Measurements from ENCODE around the gene FNBP1. TPM values are rescaled to one million over a fixed set of nuclear protein-coding genes. Genes with fewer than 3 reads are reported as not detected.

FNBP1 gene
- total RNA-seq, 8 experiments from 2014 or later: 18.1 to 85.3 (median 29.3) TPM

DNA sequence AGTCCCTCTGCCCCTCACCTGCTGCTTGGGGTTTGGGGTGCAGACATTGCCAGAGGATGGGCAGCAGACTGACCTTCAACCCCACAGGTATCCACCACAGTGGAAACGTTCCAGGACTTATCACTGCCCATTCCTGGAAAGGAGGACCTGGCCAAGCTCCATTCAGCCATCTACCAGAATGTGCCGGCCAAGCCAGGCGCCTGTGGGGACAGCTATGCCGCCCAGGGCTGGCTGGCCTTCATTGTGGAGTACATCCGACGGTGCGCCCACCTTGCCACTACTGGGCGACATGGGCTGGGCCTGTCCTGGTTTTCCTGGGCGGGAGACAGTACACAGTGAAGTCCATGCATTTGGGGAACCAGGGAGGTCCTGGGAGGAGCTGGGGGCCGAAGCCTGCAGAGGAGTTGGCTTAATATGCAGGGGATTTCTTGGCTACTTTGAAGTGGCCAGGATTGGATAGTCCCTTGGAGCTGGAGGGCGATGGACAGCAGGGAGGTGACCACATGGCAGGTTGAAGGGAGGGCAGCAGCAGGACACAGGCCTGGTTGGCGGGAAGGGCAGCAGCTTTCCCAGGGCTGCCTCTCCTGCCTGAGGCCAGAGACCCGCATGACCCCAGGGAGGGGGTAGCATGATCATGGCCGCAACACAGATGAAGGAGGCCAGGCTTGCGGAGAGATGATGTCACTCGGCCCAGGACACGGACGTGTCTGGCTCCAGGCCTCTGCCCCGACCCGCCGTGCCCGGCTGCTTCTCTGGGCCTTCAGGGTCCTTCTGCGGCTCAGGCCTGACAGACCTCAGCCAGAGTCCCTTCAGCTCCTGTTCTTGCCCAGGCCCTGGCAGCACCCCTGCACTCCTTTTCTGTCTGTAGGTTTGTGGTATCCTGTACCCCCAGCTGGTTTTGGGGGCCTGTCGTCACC, 173.1 kb downstream of the FNBP1 start:
- Histone ChIP-seq H3K27ac (no peak overlapping the region), H3K4me3 (no peak overlapping the region), H3K4me1 (replicated peaks in 1 of 2) (peaks cover 0 to 7% of the 10 kb centered on the region in 2 donors)
- WGBS, 10 experiments: 0 to 100% (median 93%) methylated on average over 1 to 8 of the region's 24 CpGs; no CpG with 5 or more reads in 3 of the 10 experiments
- in situ Hi-C loops (cut with MboI; ENCODE audit: low pct_unique_long_range_greater_than_20kb in 2 of 9, low sequenced_read_pairs in 9 of 9, unreplicated experiment in 9 of 9): no loop called here
- ATAC-seq (replicated peaks in 6 of 8): peak in 2 of 8 experiments; percentile 3 to 7

GRCh38 chr9:129868872-129869486, 174.0 kb downstream of the FNBP1 start:
- Histone ChIP-seq H3K27ac (no peak overlapping the region), H3K4me3 (no peak overlapping the region), H3K4me1 (replicated peaks in 1 of 2) (peaks cover 0 to 7% of the 10 kb centered on the region in 2 donors)
- peak in 4 of 8 experiments; percentile 9 to 24 (median 12) for ATAC-seq (replicated peaks in 6 of 8)
- in situ Hi-C loops (cut with MboI; ENCODE audit: low pct_unique_long_range_greater_than_20kb in 2 of 9, low sequenced_read_pairs in 9 of 9, unreplicated experiment in 9 of 9): no loop called here
- 71 to 100% (median 90%) methylated on average over 1 to 6 of the region's 28 CpGs; no CpG with 5 or more reads in 7 of the 10 experiments for WGBS, 10 experiments

DNA sequence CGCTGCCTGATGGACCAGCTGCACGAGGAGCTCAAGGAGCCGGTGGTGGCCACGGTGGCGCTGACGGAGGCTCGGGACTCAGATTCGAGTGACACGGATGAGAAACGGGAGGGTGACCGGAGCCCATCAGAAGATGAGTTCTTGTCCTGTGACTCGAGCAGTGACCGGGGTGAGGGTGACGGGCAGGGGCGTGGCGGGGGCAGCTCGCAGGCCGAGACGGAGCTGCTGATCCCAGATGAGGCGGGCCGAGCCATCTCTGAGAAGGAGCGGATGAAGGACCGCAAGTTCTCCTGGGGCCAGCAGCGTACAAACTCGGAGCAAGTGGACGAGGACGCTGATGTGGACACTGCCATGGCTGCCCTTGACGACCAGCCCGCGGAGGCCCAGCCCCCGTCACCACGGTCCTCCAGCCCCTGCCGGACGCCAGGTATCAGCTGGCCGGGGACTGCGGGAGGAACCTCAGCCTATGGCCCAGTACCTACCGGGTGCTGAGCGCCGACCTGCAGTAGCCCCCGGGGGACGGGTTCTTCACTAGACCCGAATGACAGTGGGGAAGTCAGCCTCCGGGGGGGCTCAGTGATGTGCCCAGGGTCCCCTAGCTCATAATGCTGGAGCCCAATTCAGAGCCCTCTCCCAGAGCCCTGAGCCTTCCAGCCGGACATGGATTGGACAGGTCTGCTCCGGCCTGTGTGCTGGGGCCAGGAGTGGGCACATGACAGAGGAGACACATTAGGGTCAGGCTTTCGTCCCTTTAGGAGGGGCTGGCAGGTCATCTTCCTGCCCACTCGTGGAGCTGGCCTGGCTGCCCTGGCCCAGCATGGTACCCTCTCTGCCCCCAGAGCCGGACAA, 174.7 kb downstream of the FNBP1 start:
- Histone ChIP-seq H3K27ac (no peak overlapping the region), H3K4me1 (replicated peaks in 1 of 2) (peaks cover 0 to 8% of the 10 kb centered on the region in 2 donors), H3K4me3 (no peak overlapping the region)
- ATAC-seq (replicated peaks in 6 of 8): peak in 4 of 8 experiments; percentile 4 to 21 (median 10)
- in situ Hi-C loops (cut with MboI; ENCODE audit: low pct_unique_long_range_greater_than_20kb in 2 of 9, low sequenced_read_pairs in 9 of 9, unreplicated experiment in 9 of 9): no loop called here
- 76 to 100% (median 100%) methylated on average over 1 to 13 of the region's 48 CpGs; no CpG with 5 or more reads in 5 of the 10 experiments for WGBS, 10 experiments

GRCh38 chr9:129867136-129868022, 175.6 kb downstream of the FNBP1 start:
- H3K4me1 ChIP-seq (replicated peaks in 1 of 2): peaks cover 0 to 13% of the 10 kb centered on the region in 2 donors
- H3K4me3 ChIP-seq: no peak overlapping the region
- H3K27ac ChIP-seq: no peak overlapping the region
- ATAC-seq (replicated peaks in 6 of 8): peak in 1 of 8 experiments; percentile 12
- in situ Hi-C loops (cut with MboI; ENCODE audit: low pct_unique_long_range_greater_than_20kb in 2 of 9, low sequenced_read_pairs in 9 of 9, unreplicated experiment in 9 of 9): no loop called here
- WGBS, 10 experiments: 50 to 90% methylated on average over 2 to 4 of the region's 17 CpGs; no CpG with 5 or more reads in 8 of the 10 experiments

- in situ Hi-C loops (cut with MboI; ENCODE audit: low pct_unique_long_range_greater_than_20kb in 2 of 9, low sequenced_read_pairs in 9 of 9, unreplicated experiment in 9 of 9): no loop called here
- 20 to 77% (median 60%) methylated on average over 1 to 10 of the region's 17 CpGs; no CpG with 5 or more reads in 5 of the 10 experiments for WGBS, 10 experiments
These were observed 176.4 kb downstream of the FNBP1 start for GRCh38 chr9:129866394-129867135.

GRCh38 chr9:129865668-129866320, 177.2 kb downstream of the FNBP1 start:
- 0 to 97% (median 86%) methylated on average over 1 to 7 of the region's 14 CpGs; no CpG with 5 or more reads in 4 of the 10 experiments for WGBS, 10 experiments
- in situ Hi-C loops (cut with MboI; ENCODE audit: low pct_unique_long_range_greater_than_20kb in 2 of 9, low sequenced_read_pairs in 9 of 9, unreplicated experiment in 9 of 9): no loop called here
- no peak overlapping the region for H3K27ac ChIP-seq
- H3K4me3 ChIP-seq: no peak overlapping the region
- H3K4me1 ChIP-seq (replicated peaks in 1 of 2): peaks cover 0 to 6% of the 10 kb centered on the region in 2 donors
- ATAC-seq (replicated peaks in 6 of 8): no peak

More at GRCh38 chr9:129866394-129867135, 176.4 kb downstream of the FNBP1 start:
- Histone ChIP-seq H3K4me3 (no peak overlapping the region), H3K4me1 (replicated peaks in 1 of 2) (peaks cover 0 to 13% of the 10 kb centered on the region in 2 donors), H3K27ac (no peak overlapping the region)
- peak in 3 of 8 experiments; percentile 13 to 37 (median 20) for ATAC-seq (replicated peaks in 6 of 8)

DNA sequence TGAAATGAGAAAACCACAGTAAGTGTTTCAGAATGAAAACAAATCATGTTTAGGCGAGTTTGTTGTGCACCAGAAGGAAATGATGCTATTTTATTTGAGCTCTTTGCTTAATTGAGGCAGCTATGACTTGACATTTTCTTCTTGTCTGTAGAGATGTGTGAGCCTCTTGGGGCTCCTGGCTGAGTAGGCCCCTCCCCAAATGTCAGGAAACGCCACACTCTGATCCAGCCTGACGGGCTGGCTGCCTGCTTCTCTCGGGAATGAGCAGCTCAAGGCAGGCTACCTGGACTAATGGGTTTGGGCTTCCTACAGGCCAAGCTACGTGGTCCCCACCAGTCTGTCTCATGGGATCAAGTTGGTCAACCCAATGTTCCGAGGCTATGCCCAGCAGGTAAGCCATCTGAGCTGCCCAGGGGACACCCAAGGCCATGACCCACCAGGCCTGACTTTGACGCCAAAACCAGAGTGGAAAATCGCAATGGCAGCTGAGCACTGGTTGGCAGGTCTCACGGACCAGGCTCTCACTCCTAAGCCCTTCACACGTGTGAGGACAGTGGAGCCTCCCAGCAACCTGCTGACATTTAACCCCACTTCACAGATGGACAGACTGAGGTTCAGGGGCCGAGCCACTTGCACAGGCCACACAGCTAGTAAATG, 177.9 kb downstream of the FNBP1 start:
- in situ Hi-C loops (cut with MboI; ENCODE audit: low pct_unique_long_range_greater_than_20kb in 2 of 9, low sequenced_read_pairs in 9 of 9, unreplicated experiment in 9 of 9): no loop called here
- Histone ChIP-seq H3K4me3 (no peak overlapping the region), H3K4me1 (replicated peaks in 1 of 2) (peaks cover 0 to 6% of the 10 kb centered on the region in 2 donors), H3K27ac (no peak overlapping the region)
- no peak for ATAC-seq (replicated peaks in 6 of 8)
- 0 to 75% (median 44%) methylated on average over 1 to 7 of the region's 11 CpGs; no CpG with 5 or more reads in 3 of the 10 experiments for WGBS, 10 experiments

DNA sequence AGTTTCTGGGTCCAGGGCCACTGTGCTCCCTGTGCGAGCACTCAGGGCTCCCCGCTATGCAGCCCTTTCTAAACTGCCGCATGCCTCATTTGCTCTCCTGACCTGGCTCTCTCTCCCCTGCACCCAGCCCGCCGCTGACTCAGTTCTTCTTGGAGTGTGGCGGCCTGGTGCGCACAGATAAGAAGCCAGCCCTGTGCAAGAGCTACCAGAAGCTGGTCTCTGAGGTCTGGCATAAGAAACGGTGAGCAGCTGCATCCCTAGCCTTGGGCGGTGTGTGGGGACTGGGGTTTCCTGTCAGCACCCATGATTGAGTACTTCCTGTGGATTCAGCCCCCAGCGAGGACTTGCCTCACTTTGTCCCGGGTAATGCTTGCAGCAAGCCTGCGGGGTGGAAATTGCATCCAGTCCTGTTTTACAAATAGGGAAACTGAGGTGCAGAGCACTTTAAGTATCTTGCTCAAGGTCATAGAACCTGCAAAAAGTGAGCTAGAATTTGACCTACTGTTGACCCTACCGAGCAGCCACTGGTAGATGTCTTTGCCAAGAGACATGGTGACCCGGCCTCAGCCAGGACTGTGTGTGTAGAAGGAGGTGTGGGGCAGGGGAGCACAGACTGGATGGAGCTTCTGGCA, 179.8 kb downstream of the FNBP1 start:
- ATAC-seq (replicated peaks in 6 of 8): peak in 6 of 8 experiments; percentile 18 to 46 (median 30)
- 39 to 100% (median 69%) methylated on average over 1 to 5 of the region's 14 CpGs for WGBS, 10 experiments
- in situ Hi-C loops (cut with MboI; ENCODE audit: low pct_unique_long_range_greater_than_20kb in 2 of 9, low sequenced_read_pairs in 9 of 9, unreplicated experiment in 9 of 9): no loop called here
- Histone ChIP-seq H3K4me3 (no peak overlapping the region), H3K4me1 (replicated peaks in 1 of 2) (peaks cover 0 to 6% of the 10 kb centered on the region in 2 donors), H3K27ac (no peak overlapping the region)

DNA sequence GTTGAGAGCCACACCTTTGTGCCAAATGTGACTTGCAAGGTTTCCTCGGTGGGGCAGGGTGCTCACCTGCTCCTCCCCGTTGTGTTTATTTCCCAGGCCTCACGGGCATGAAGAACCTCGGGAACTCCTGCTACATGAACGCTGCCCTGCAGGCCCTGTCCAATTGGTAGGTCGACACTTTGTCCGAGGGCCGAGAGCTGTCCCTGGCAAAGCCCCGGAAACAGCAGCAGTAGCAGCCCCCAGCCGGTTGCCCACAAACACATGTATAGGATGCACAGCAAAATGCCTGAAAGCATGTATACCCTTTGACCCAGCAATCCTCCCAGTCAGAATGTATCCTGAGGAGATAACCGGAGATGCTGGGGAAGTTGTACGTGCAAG, 181.6 kb downstream of the FNBP1 start:
- in situ Hi-C loops (cut with MboI; ENCODE audit: low pct_unique_long_range_greater_than_20kb in 2 of 9, low sequenced_read_pairs in 9 of 9, unreplicated experiment in 9 of 9): no loop called here
- WGBS, 10 experiments: 87 to 100% (median 100%) methylated on average over 1 to 9 of the region's 12 CpGs; no CpG with 5 or more reads in 5 of the 10 experiments
- peaks cover 0 to 6% of the 10 kb centered on the region in 2 donors for H3K4me1 ChIP-seq (replicated peaks in 1 of 2)
- no peak overlapping the region for H3K27ac ChIP-seq
- H3K4me3 ChIP-seq: no peak overlapping the region
- ATAC-seq (replicated peaks in 6 of 8): no peak

- WGBS, 10 experiments: 63 to 100% (median 71%) methylated on average over 1 to 6 of the region's 11 CpGs; no CpG with 5 or more reads in 5 of the 10 experiments
- peaks cover 0 to 6% of the 10 kb centered on the region in 2 donors for H3K4me1 ChIP-seq (replicated peaks in 1 of 2)
- ATAC-seq (replicated peaks in 6 of 8): no peak
- no peak overlapping the region for H3K4me3 ChIP-seq
- H3K27ac ChIP-seq: no peak overlapping the region
- in situ Hi-C loops (cut with MboI; ENCODE audit: low pct_unique_long_range_greater_than_20kb in 2 of 9, low sequenced_read_pairs in 9 of 9, unreplicated experiment in 9 of 9): no loop called here
These were observed 182.1 kb downstream of the FNBP1 start for GRCh38 chr9:129860653-129861446.

Data from motor neuron (in vitro differentiated cells).